ENCODE results near the gene TNN. TPM values are rescaled to one million over a fixed set of nuclear protein-coding genes. Genes with fewer than 3 reads are reported as not detected.

The TNN gene
- total RNA-seq, 3 donors from 2014 or later (not counting 1 experiment from before 2014, with no cell fraction given) = not detected

DNA sequence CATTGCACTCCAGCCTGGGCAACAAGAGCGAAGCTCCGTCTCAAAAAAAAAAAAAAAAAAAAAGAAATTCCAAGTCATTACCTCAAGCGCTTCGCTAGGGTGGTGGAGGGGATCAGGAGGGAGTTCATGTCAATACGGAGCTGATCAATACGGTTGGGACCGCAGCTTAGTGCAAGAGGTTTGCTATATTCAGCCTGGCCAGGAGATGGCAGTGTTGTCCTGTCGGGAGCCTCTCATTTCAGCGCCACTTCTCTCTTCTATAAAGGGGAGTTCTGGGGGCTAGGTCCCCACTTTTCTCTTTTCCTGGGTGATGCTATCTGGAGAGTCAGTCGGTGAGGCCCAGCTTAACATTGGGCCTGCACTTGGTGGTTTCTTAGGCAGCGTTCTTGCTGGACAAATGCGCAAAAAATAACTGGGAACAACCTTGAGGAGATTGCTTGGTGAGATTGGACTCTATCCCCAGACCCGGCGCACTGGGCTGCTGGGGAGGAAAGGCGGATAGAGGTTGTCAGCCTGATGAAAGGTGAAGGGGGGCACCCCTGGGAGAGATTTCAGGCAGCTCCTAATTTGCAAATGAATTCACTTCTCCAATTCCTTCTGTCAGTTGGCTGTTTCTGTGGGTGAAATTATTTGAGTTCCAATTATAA is 84.5 kb downstream of the TNN start:
- no peaks in the 10 kb centered on the region for H3K9me3 Mint-ChIP-seq
- H3K27me3 Mint-ChIP-seq (ENCODE audit: low read depth in 2 of 2) = peaks cover 31 to 41% of the 10 kb centered on the region in 2 donors
- peaks cover 4% of the 10 kb centered on the region for H3K27me3 ChIP-seq (ENCODE audit: control insufficient read depth, insufficient read depth, low read length)
- no peak overlapping the region for H3K27ac Mint-ChIP-seq
- intact Hi-C loops (cut with micrococcal nuclease) = loop anchor here (1.0 to 5.0 kb wide), 3 partner anchors 167 to 1730 kb away; no protein-coding TSS in a partner anchor
- H3K36me3 ChIP-seq (ENCODE audit: control insufficient read depth, insufficient read depth, low read length) = no peaks in the 10 kb centered on the region
- 10% methylated on average over 13 of the region's 15 CpGs for WGBS (ENCODE audit: insufficient coverage)
- no peaks in the 10 kb centered on the region for H3K36me3 Mint-ChIP-seq
- H3K4me3 ChIP-seq (ENCODE audit: low read length) = no peak overlapping the region
- H3K4me1 Mint-ChIP-seq = peaks cover 0 to 15% of the 10 kb centered on the region in 2 donors
- no peaks in the 10 kb centered on the region for H3K9me3 ChIP-seq (ENCODE audit: control insufficient read depth, insufficient read depth, low read length)
- DNase-seq = peak; percentile 54 to 86
- H3K27ac ChIP-seq (ENCODE audit: low read length) = no peak overlapping the region
- TF ChIP-seq CTCF (IDR thresholded peaks at IDR 0.05) = peak; percentile 85
- no peaks in the 10 kb centered on the region for H3K4me1 ChIP-seq (ENCODE audit: control insufficient read depth, insufficient read depth, low read length)
- H3K4me3 Mint-ChIP-seq = no peak overlapping the region
- ATAC-seq = peak; percentile 75 to 89 (median 86)

DNA sequence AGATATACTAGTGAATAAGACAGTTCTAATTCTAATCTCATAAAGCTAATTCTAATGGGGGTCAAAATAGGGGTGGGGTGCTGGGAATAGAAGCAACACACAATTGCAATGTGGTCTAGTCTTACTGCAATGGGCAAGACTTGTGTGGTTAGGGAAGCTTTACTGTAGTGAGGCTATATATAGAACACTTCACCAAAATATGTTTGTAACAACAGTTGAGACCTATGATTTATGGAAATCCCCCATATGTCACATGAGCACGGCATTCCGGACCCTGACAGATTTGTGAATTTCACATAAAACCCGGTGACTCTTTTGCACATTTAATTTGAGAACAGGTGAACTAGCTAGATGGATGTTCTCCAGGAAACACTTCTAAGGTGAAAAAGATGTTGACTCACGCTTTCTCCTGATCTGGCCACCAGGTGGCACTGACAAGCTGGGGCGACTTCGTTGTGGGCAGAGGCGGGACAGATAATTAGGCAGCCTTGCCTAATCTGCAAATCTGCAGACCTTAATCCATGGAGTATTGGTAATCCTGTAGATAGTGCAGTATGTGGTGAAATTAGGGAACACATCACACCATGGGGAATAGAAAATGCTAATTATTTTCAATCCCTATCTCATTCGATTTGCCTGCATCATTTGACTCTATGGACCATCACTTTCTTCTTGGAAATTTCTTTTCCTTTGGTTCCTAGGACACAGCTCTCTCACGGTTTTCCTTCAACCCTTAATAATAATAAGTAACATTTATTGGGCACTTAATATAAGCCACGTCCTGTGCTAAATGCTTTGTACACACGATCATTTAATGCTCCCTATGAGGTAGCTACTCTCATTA is 87.2 kb downstream of the TNN start:
- H3K27ac Mint-ChIP-seq = no peak overlapping the region
- Histone ChIP-seq H3K4me1 (ENCODE audit: control insufficient read depth, insufficient read depth, low read length) (no peaks in the 10 kb centered on the region), H3K27ac (ENCODE audit: low read length) (no peak overlapping the region), H3K27me3 (ENCODE audit: control insufficient read depth, insufficient read depth, low read length) (peaks cover 4% of the 10 kb centered on the region), H3K36me3 (ENCODE audit: control insufficient read depth, insufficient read depth, low read length) (peaks cover 12% of the 10 kb centered on the region), H3K4me3 (ENCODE audit: low read length) (no peak overlapping the region), H3K9me3 (ENCODE audit: control insufficient read depth, insufficient read depth, low read length) (no peaks in the 10 kb centered on the region)
- DNase-seq (peak; percentile 55 to 86), ATAC-seq (peak; percentile 75 to 79 (median 76))
- intact Hi-C loops (cut with micrococcal nuclease) = loop anchor here (5.0 kb wide), 2 partner anchors 917 to 1727 kb away; no protein-coding TSS in a partner anchor
- TF ChIP-seq CTCF (IDR thresholded peaks at IDR 0.05) = peak; percentile 79
- H3K27me3 Mint-ChIP-seq (ENCODE audit: low read depth in 2 of 2) = peaks cover 31 to 41% of the 10 kb centered on the region in 2 donors
- WGBS (ENCODE audit: insufficient coverage) = 27% methylated on average over 11 of the region's 11 CpGs
- peaks cover 4% of the 10 kb centered on the region for H3K36me3 Mint-ChIP-seq
- no peak overlapping the region for H3K4me3 Mint-ChIP-seq
- peaks cover 0 to 15% of the 10 kb centered on the region in 2 donors for H3K4me1 Mint-ChIP-seq
- H3K9me3 Mint-ChIP-seq = no peaks in the 10 kb centered on the region

DNA sequence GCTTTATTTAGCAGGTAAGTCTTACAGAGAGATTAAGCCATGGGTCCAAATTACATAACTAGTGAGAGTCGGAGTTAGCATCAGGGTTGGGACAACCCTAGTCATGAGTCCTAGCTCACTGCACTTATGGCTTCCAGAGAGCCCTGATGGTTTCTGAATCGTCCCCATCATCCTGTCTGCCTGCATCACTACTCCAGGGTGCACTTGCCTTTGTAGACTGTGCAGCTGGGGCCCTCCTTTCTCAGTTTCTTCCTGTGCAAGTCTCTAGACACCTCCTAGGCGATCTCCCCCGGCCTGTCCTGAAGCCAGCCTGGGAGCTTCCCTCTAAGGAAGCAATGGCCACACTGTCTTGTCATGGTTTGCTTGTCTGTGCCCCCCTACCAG is 87.8 kb downstream of the TNN start:
- intact Hi-C loops (cut with micrococcal nuclease) = no loop called here
- H3K4me1 ChIP-seq (ENCODE audit: control insufficient read depth, insufficient read depth, low read length) = no peaks in the 10 kb centered on the region
- H3K27ac ChIP-seq (ENCODE audit: low read length) = no peak overlapping the region
- H3K4me3 ChIP-seq (ENCODE audit: low read length) = no peak overlapping the region
- WGBS (ENCODE audit: insufficient coverage) = 79% methylated on average over 4 of the region's 4 CpGs
- no peak for ATAC-seq
- H3K36me3 ChIP-seq (ENCODE audit: control insufficient read depth, insufficient read depth, low read length) = peaks cover 18% of the 10 kb centered on the region
- H3K27me3 Mint-ChIP-seq (ENCODE audit: low read depth in 2 of 2) = peaks cover 29 to 37% of the 10 kb centered on the region in 2 donors
- no peak for TF ChIP-seq CTCF (IDR thresholded peaks at IDR 0.05)
- H3K27me3 ChIP-seq (ENCODE audit: control insufficient read depth, insufficient read depth, low read length) = peaks cover 4% of the 10 kb centered on the region
- H3K4me1 Mint-ChIP-seq = peaks cover 0 to 15% of the 10 kb centered on the region in 2 donors
- H3K4me3 Mint-ChIP-seq = no peak overlapping the region
- no peak overlapping the region for H3K27ac Mint-ChIP-seq
- peak in 1 of 2 donors; percentile 10 for DNase-seq
- H3K9me3 Mint-ChIP-seq = no peaks in the 10 kb centered on the region
- H3K36me3 Mint-ChIP-seq = peaks cover 11% of the 10 kb centered on the region
- H3K9me3 ChIP-seq (ENCODE audit: control insufficient read depth, insufficient read depth, low read length) = no peaks in the 10 kb centered on the region

Measured in natural killer cell (primary cell).